EL (cell line): Measurements from ENCODE around the gene CHAF1B.
"Not testable (repeated sequence)": the region's sequence is repeated elsewhere in the genome, so short reads cannot be mapped to it uniquely, and the experiment has no call there.

Experiments
- DNase-seq: peaks from one replicate; pipeline ENCODE4 v3.0.0-alpha.2; 2016

Gene CHAF1B

GRCh38 chr21:36388835-36389234 is 3.6 kb downstream of the CHAF1B start:
- DNase-seq: no peak

GRCh38 chr21:36391649-36392048 is 6.5 kb downstream of the CHAF1B start:
- not testable (repeated sequence) for DNase-seq

- no peak for DNase-seq
These were observed 10.3 kb downstream of the CHAF1B start for GRCh38 chr21:36395353-36396111.

GRCh38 chr21:36396325-36396724 is 11.1 kb downstream of the CHAF1B start:
- DNase-seq: no peak

GRCh38 chr21:36396971-36397370 is 11.8 kb downstream of the CHAF1B start:
- DNase-seq: no peak

GRCh38 chr21:36397606-36398005 is 12.4 kb downstream of the CHAF1B start:
- no peak for DNase-seq

- not testable (repeated sequence) for DNase-seq
These were observed 14.5 kb downstream of the CHAF1B start for GRCh38 chr21:36399736-36400135.

- no peak for DNase-seq
These were observed 15.5 kb downstream of the CHAF1B start for GRCh38 chr21:36400719-36401118.

- DNase-seq: no peak
These were observed 17.1 kb downstream of the CHAF1B start for GRCh38 chr21:36402339-36402738.

- no peak for DNase-seq
These were observed 18.5 kb downstream of the CHAF1B start for GRCh38 chr21:36403713-36404112.

- DNase-seq: no peak
These were observed 23.4 kb downstream of the CHAF1B start for GRCh38 chr21:36408568-36408967.

- DNase-seq: no peak
These were observed 26.1 kb downstream of the CHAF1B start for GRCh38 chr21:36411301-36411700.

- no peak for DNase-seq
These were observed 27.7 kb downstream of the CHAF1B start for GRCh38 chr21:36412916-36413315.

GRCh38 chr21:36415375-36415774 is 30.2 kb downstream of the CHAF1B start:
- DNase-seq: no peak

- DNase-seq: no peak
These were observed 34.0 kb downstream of the CHAF1B start for GRCh38 chr21:36419241-36419640.

- peak; percentile 86 for DNase-seq
These were observed 34.8 kb downstream of the CHAF1B start for GRCh38 chr21:36419996-36420395.

GRCh38 chr21:36420571-36421339 is 35.6 kb downstream of the CHAF1B start:
- no peak for DNase-seq

- DNase-seq: peak; percentile 67
These were observed 37.3 kb downstream of the CHAF1B start for GRCh38 chr21:36422279-36423098.

- DNase-seq: no peak
These were observed 38.7 kb downstream of the CHAF1B start for GRCh38 chr21:36423771-36424433.

- DNase-seq: no peak
These were observed 39.4 kb downstream of the CHAF1B start for GRCh38 chr21:36424592-36424991.

- peak; percentile 23 for DNase-seq
These were observed 40.1 kb downstream of the CHAF1B start for GRCh38 chr21:36425286-36425685.

- no peak for DNase-seq
These were observed 42.3 kb downstream of the CHAF1B start for GRCh38 chr21:36427502-36427901.
